Pancreas (tissue), 10 donors: ENCODE measurements around the gene RAB39A. TPM values are rescaled to one million over a fixed set of nuclear protein-coding genes. Genes with fewer than 3 reads are reported as not detected.
A peak's percentile ranks its signal among the peaks of the same experiment; 100 is the strongest.

ENCODE experiments used
- ATAC-seq, 4 donors: fragments of 200-7000 bp; cut with Tn5 transposase; one replicate each; pipeline versions ENCODE4 v1.8.0 to v1.9.1; 2020; ENCODE audit warnings: mild to moderate bottlenecking in 4 of 4, moderate library complexity in 4 of 4
- DNase-seq, 6 donors: peaks; one replicate each; pipeline ENCODE4 v3.0.0-alpha.2; 2020
- FAIRE-seq: peaks from 2 replicates; lab custom pipeline; 2012; peaks lifted over from hg19 to GRCh38; lab: Jason Lieb, UNC
- H3K27ac ChIP-seq, 4 donors: fragments of 200-600 bp; sonication (generic); 1 replicate in 3 of 4; 2 replicates in 1 of 4; pipeline versions ENCODE4 v1.5.0 to v1.8.0; 2020
- H3K27me3 ChIP-seq, 4 donors: fragments of 200-600 bp; one replicate each; pipeline ENCODE4 v1.8.0; 2021
- H3K36me3 ChIP-seq, 3 donors: fragments of 200-600 bp; sonication (generic) in 1 of 3; one replicate each; pipeline versions ENCODE4 v1.5.0 to v1.8.0; 2020 to 2021
- H3K4me1 ChIP-seq, 3 donors: fragments of 200-600 bp; one replicate each; pipeline ENCODE4 v1.8.0; 2021
- H3K4me3 ChIP-seq, 4 donors: fragments of 200-600 bp; sonication (generic) in 2 of 4; one replicate each; pipeline versions ENCODE4 v1.5.0 to v1.8.0; 2020 to 2021
- H3K9me3 ChIP-seq, 4 donors: fragments of 200-600 bp; one replicate each; pipeline ENCODE4 v1.8.0; 2021
- CTCF ChIP-seq, 4 donors: fragments of 200-600 bp; sonication (generic) in 3 of 4; IDR thresholded peaks; one replicate each; pipeline versions ENCODE4 v1.5.0 to v1.8.0; 2021; ENCODE audit warnings: antibody characterized with exemption in 4 of 4
- WGBS, 2 donors: extraction: QIAGEN DNeasy Blood & Tissue Kit; methylation state at CpG; one replicate each; pipeline ENCODE4 v1.1.7; 2013; 5-methylcytosine and 5-hydroxymethylcytosine counted together
- intact Hi-C, 3 donors: fragments of 100-400 bp; cut with DNase I; formaldehyde crosslinking; loops; one replicate each; pipeline versions ENCODE4 v1.11.1 to v1.14.2; 2022
- polyA plus RNA-seq, 2 donors: library from polyadenylated mRNA; stranded (reverse); fragments of 200-250 nt; gene quantifications; one replicate each; pipeline ENCODE4 v1.2.3, GENCODE V29; 2013
- total RNA-seq, 6 donors: library from RNA; stranded (reverse); fragmentation: NEBNext Ultra II Directional in 4 of 6; extraction: Animal tissue kit (Norgen Biotek cat#: 25700) in 4 of 6; gene quantifications; one replicate each; pipeline versions ENCODE4 v1.2.1 to v1.2.4, GENCODE V29; 2021 to 2023
- donor health status: healthy with polysubstance abuse.
- donor health status: DM: no; HTN: no; CAD: no; lungs with moderate emphysema.
- donor health status: DM: no; HTN: no; CAD: no.
- donor health status: control.
- donor health status: control.
- donor health status: Bipolar disorder and iron deficiency.
- donor health status: DM: yes; HTN: yes; CAD: no.
- donor health status: DM: no; HTN: no; CAD: no.
- donor health status: DM: no; HTN: no; CAD: no.
- donor health status: DM: yes; HTN: yes; CAD: no.

The RAB39A gene
- total and polyA plus RNA-seq, 8 donors = 0.15 to 1.0 (median 0.47) TPM; not detected in 2

- H3K4me1 ChIP-seq = no peaks in the 10 kb centered on the region
- H3K36me3 ChIP-seq = no peaks in the 10 kb centered on the region
- no peak overlapping the region for H3K27ac ChIP-seq
- FAIRE-seq (no peak), ATAC-seq (peak in 2 of 4 donors; percentile 16 to 73), DNase-seq (no peak)
- intact Hi-C loops = no loop called here
- H3K27me3 ChIP-seq = no peaks in the 10 kb centered on the region
- 8 to 13% methylated on average over 1 of the region's 1 CpG for WGBS, 2 donors
- TF ChIP-seq CTCF (IDR thresholded peaks at IDR 0.05) = no peak
- H3K4me3 ChIP-seq = no peak overlapping the region
- no peaks in the 10 kb centered on the region for H3K9me3 ChIP-seq
Observed at GRCh38 chr11:107957109-107957588, 28.9 kb downstream of the RAB39A start.

- no peak for FAIRE-seq
- Histone ChIP-seq H3K4me3 (no peak overlapping the region), H3K36me3 (no peaks in the 10 kb centered on the region), H3K27ac (no peak overlapping the region), H3K27me3 (peaks cover 0 to 3% (median 0%) of the 10 kb centered on the region in 4 donors), H3K4me1 (no peaks in the 10 kb centered on the region), H3K9me3 (no peaks in the 10 kb centered on the region)
- no peak for ATAC-seq
- DNase-seq = no peak
- intact Hi-C loops = no loop called here
- 41 to 55% methylated on average over 3 of the region's 3 CpGs for WGBS, 2 donors
- TF ChIP-seq CTCF (IDR thresholded peaks at IDR 0.05) = no peak
Observed at GRCh38 chr11:107961480-107961879, 33.2 kb downstream of the RAB39A start.

- no peak overlapping the region for H3K27ac ChIP-seq
- DNase-seq (no peak), ATAC-seq (no peak), FAIRE-seq (no peak)
- H3K4me1 ChIP-seq = no peaks in the 10 kb centered on the region
- H3K27me3 ChIP-seq = peaks cover 0 to 3% (median 0%) of the 10 kb centered on the region in 4 donors
- intact Hi-C loops = no loop called here
- WGBS, 2 donors = 66 to 81% methylated on average over 1 of the region's 1 CpG
- no peaks in the 10 kb centered on the region for H3K36me3 ChIP-seq
- H3K4me3 ChIP-seq = no peak overlapping the region
- no peak for TF ChIP-seq CTCF (IDR thresholded peaks at IDR 0.05)
- no peaks in the 10 kb centered on the region for H3K9me3 ChIP-seq
Observed at GRCh38 chr11:107962181-107962580, 33.9 kb downstream of the RAB39A start.

GRCh38 chr11:107963091-107963490 lies 34.8 kb downstream of the RAB39A start:
- FAIRE-seq (no peak), DNase-seq (no peak), ATAC-seq (no peak)
- Histone ChIP-seq H3K9me3 (no peaks in the 10 kb centered on the region), H3K27ac (no peak overlapping the region), H3K27me3 (peaks cover 0 to 3% (median 0%) of the 10 kb centered on the region in 4 donors), H3K4me3 (no peak overlapping the region), H3K4me1 (no peaks in the 10 kb centered on the region), H3K36me3 (no peaks in the 10 kb centered on the region)
- WGBS, 2 donors = 59 to 61% methylated on average over 8 of the region's 8 CpGs
- TF ChIP-seq CTCF (IDR thresholded peaks at IDR 0.05) = no peak
- intact Hi-C loops = no loop called here

- DNase-seq = no peak
- FAIRE-seq = no peak
- H3K9me3 ChIP-seq = no peaks in the 10 kb centered on the region
- H3K27me3 ChIP-seq = peaks cover 0 to 3% (median 0%) of the 10 kb centered on the region in 4 donors
- no peak overlapping the region for H3K4me3 ChIP-seq
- H3K4me1 ChIP-seq = no peaks in the 10 kb centered on the region
- intact Hi-C loops = no loop called here
- no peaks in the 10 kb centered on the region for H3K36me3 ChIP-seq
- H3K27ac ChIP-seq = no peak overlapping the region
- ATAC-seq = no peak
- no peak for TF ChIP-seq CTCF (IDR thresholded peaks at IDR 0.05)
Observed at GRCh38 chr11:107969219-107969618, 41.0 kb downstream of the RAB39A start.
